Left renal cortex interstitium (tissue), 4 donors: ENCODE results near the gene SH2D3A. TPM values are rescaled to one million over a fixed set of nuclear protein-coding genes. Genes with fewer than 3 reads are reported as not detected.
A peak's percentile ranks its signal among the peaks of the same experiment; 100 is the strongest.

Experiments used
- DNase-seq, 4 donors: peaks; one replicate each; pipeline ENCODE4 v3.0.0-alpha.2; 2013; ENCODE audit warnings: low read depth in 4 of 4, low spot score in 2 of 4, missing footprints in 1 of 4
- polyA plus RNA-seq, 4 donors: library from polyadenylated mRNA; unstranded; fragments of 120-200 nt; gene quantifications; one replicate each; pipeline ENCODE4 v1.2.1, GENCODE V29; 2013; ENCODE audit not compliant: insufficient read length in 4 of 4

Gene SH2D3A
- polyA plus RNA-seq, 4 donors, result 5.6 to 11.5 (median 9.2) TPM

DNA sequence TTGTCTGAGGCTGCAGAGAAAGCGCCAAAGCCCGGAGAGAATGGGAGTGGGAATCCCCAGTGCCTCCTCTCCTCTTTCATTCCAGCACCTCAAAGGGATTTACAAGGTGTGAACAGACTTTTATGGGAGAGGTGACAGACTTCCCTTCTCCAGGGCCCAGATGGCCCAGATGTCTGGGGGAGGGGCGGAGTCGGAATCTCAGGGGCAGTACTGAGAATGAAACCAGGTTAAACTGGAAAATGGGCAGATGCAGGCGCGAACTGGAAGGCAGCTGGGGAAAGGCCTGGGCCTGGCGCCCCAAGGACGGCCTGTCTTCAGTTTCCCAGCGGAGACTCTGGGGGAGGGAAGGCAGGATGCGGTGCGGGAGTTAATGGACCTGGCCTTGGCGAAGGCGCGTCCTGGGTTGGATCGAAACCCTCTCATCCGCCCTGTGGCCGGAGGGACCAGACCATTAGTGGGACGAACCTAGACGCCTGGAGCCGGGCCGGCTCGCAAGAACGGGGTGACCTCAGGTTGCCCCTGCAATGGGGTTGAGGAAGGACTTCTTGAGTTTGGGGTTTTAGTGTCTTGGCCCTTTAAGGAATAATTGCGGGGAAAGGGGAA lies 28.3 kb downstream of the SH2D3A start:
- no peak for DNase-seq

GRCh38 chr19:6737873-6738786 lies 29.1 kb downstream of the SH2D3A start:
- peak in 1 of 4 donors; percentile 61 for DNase-seq

- DNase-seq, result peak; percentile 99 to 100 (median 99)
Observed at GRCh38 chr19:6737284-6737872, 29.9 kb downstream of the SH2D3A start, which contains the start of gene GPR108. Gene GPR108, minus strand, starts transcription at chr19:6737580. Its CDS starts 4 bp downstream, at chr19:6737576.

DNA sequence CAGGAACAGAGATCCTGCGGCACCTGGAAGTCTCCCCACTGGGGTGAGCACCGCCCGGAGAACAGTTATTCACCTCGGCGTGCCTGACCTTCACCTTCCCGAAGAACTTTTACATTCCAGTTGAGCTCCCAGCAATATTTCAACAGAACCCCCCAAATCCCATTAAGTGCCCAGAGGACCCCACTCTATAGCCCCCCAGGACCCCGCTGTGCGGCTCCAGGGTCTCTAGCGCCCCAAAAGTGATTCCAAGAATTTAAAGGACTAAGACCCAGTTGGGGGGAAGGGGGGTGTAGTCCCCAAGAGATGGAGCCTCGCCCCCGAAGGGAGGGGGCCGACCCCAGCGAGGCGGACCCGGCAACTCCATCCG lies 30.3 kb downstream of the SH2D3A start:
- no peak for DNase-seq

DNA sequence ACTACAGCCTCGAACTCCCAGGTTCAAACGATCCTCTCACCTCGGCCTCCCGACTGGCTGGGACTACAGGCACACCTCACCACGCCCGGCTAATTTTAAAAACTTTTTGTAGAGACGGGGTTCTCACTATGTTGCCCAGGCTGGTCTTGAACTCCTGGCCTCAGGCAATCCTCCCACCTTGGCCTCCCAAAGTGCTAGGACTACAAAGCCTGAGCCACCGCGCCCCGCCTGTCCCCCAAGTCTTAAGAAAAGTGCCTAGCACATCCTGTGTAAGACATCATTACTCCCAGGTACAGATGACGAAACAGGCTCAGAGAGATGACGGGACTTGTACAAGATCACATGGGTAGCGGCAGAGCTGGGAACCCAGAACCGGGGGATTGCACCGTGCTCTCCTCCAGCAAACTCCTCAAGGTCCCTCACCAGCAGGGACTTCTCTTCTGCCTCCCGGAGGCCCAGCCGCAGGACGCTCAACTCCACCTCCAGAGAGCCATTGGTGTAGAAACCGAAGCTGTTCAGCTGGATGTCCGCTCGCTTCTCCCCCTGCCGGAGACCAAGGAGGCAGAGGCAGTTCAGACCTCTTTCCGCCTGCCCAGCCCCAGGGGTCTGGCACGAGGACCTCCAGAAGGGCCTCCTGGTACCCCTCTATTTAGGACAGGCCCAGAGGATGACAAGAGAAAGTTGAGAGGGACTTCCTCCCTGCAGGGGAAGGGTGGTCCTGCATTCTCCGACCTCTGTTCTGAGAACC lies 30.9 kb downstream of the SH2D3A start:
- DNase-seq, result peak in 1 of 4 donors; percentile 72

GRCh38 chr19:6735181-6735911 lies 31.9 kb downstream of the SH2D3A start:
- no peak for DNase-seq

DNA sequence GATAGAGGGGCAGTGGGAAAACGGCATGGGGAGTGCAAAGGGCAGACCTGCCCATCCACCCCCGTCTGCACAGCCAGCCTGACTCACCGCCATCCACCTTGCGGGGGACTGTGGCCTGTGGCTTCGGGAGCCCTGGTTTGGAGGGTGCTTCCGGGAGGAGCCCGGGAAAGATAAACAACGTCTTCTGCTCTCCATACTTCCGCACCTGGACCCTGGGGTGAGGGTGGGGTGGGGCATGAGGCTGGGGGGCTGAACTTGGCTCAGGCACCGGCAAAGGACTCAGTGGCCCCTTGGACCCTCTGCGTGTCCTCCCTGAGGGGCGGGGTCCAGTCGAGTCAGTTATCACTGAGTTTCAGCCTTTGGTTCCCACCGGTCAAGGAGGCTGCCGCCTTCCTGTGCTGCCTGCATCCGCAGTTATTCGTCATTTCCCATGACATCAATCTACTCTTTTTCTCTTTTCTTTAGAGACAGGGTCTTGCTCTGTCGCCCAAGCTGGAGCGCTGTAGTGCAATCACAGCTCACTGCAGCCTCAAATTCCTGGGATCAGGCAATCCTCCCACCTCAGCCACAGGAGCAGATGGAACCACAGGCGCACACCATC lies 33.0 kb downstream of the SH2D3A start:
- DNase-seq, result no peak

GRCh38 chr19:6733338-6734095 lies 33.7 kb downstream of the SH2D3A start:
- DNase-seq, result no peak

DNA sequence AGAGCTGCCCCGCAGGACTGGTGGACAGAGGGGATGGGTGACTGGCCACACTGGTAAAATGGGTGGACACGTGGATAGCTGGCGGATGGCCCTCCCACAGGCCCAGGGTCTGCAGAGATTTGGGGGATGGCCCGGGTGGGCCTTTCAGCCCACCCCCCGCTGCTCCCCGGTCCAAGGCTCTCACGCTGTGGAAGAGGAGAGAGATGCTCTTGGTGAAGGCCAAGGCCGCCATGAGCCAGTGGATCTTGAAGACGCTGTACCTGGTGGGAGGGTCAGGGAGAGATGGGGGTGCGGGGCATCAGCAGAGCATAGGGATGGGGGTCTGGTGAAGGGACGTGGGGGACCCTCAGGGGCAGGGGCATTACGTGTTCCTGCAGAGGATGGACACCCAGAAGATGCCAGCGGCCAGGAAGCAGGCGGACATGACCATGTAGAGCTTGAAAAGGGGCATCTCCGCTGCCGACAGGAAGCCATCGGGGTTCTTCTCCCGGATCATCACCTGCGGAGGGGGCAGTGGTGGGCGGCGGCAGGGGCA lies 34.4 kb downstream of the SH2D3A start:
- DNase-seq, result no peak

DNA sequence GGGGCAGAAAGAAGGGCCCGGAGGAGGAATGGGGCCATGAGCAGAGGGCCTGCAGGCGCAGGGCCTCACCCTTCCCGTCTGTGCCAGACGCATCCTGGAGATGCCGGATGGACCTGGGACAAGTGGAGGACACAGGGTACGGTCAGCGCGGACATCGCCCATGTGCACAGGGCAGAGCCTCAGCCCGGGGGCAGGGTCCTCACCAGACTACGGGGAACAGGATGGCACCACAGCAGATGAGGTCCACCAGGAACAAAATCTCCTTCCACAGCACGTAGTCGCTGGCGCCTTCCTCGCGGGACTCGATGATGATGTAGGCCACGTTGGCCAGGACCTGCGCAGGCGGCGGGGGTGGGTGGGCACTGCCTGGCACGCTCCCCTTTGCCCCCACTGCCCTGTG lies 35.4 kb downstream of the SH2D3A start:
- DNase-seq, result no peak

DNA sequence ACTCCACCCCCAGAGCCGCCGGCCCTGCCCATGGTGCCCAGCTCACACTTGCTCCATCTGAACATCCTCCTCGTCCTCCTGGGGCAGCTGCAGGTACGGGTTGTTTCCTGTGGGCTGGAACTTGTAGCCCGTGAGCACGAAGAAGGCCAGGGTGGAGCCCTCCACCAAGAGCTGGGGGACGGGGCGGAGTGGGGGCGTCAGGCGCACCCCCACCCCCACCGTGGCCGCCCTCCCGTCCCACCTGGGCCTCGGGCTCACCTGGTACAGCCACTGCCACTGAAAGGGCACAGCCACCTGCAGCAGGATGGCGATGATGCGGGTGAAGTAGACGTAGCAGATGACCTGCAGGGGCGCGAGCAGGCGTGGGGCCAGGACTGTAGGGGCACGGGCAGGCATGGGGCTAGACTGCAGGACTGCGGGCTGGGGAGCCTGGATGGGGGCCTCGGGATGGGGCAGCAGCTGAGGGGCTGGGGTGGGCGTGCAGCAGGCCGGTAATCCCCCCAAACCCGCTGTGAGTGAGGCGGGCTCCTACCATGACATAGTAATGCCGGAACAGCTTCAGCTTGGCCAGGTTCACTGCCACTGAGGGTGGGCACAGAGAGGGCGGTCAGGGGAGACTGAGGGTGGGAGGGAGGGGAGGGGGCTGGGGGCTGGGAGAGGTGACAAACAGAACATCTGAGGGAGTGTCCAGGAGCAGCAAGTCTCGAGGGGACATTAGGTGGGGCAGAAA lies 36.1 kb downstream of the SH2D3A start:
- no peak for DNase-seq

- no peak for DNase-seq
Observed at GRCh38 chr19:6730153-6730804, 37.0 kb downstream of the SH2D3A start.

DNA sequence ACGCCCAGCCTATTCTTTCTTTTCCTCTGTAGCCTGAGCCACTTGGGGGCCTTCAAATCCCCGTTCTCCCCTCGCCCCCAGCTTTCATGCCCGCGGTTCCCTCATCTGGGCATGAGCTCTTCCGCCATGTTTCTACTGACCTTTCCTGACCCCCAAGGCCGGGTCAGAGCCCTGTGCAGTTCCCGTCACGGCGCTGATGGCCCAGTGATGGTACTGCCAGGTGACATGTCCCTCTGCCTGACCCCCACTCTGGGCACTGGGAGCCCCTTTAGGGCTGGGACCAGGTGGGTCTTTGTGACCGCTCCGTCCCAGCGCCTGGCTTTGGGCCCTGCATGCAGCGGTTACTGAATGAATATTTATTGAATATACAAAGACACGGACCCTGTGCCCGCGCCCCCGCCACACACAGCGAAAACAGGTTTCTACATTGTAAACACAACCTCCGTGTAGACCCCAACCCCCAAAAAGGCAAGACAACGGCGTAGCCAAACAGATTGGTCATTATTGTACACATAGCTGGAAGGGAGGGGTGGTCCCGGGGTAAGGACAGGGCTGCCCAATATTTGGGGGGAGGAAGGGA lies 37.6 kb downstream of the SH2D3A start:
- DNase-seq, result no peak

DNA sequence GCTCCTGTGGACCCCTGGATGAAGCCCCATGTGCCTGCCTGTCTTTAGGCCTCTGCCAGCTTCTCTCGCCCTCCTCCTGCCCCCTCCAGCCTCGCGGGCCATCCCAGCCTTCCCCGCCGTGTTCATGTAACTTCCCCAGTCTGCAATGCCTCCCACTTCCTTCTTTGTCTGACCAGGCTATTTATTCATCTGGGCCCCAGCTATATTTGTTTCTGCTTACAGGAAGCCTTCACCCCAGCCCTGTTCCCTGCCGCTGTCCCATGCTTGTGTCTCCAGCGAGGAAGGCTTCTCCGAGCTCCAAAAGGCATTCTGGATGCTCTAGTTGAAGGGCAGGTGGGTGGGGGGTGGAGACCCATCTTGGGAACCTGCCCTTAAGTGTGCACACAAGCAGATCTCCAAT lies 38.9 kb downstream of the SH2D3A start:
- DNase-seq, result no peak

DNA sequence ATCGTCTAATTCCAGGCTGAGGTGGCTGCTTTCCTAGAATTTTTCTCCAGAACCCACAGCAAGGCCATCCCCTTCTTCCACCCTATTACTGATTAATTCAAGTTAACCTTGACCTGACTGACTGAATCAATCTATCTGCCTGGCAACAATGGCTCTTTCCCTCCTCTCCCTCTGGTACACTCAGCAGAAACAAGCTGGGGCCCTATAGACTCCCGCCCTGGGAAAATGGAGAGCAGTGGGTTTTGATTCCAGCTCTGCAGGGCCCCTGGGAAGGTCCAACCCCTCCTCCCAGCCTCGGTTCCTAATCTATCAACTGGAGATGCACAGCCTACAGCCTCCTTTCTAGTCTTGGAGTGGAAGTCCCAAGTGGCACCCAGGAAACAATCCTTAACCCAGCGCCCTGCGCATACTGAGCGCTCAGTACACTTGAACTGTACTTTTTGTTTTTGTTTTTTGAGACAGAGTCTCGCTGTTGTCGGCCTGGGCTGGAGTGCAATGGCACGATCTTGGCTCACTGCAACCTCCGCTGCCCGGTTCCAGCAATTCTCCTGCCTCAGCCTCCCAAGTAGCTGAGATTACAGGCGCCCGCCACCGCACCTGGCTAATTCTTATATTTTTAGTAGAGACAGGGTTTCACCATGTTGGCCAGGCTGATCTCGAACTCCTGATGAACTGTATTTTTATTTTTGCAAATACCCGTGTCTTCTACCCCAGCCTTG lies 41.6 kb downstream of the SH2D3A start:
- DNase-seq, result no peak

DNA sequence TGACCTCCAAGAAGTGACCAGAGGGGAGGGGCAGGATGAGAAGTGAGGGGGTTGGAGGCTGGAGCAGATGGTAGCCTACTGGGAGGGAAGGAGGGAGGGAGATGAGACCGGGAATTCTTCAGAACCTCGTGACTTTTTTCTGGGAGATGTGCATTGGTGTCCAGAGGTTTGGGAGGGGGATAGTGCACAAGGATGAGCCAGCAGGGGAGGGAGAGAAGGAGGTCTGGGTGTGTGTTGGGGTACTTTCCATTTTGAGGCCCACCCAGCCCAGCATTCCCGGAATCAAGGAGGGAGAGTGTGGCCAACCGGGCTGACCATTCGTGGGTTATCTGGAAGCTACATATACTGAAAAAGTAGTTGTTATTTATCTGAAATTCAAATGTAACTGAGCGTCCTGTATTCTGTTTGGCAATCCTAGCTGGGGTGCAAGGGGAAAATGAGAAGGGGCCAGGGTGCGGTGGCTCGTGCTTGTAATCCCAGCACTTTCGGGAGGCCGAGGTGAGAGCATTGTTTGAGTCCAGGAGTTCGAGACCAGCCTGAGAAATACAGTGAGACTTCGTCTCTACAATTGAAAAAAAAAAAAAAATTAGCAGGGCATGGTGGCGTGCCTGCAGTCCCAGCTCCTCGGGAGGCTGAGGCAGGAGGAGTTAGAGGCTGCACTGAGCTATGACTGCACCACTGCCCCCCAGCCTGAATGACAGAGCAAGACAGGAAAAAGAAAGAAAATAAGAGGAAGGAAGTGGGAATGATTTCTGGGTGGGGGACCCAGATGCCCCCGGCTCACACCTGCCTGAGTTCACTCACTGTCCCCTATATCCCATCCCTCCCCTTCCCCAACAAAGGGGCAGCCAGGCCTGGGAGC lies 42.4 kb downstream of the SH2D3A start:
- DNase-seq, result no peak
